ENCODE data around the gene GRID1.

GRID1 gene

DNA sequence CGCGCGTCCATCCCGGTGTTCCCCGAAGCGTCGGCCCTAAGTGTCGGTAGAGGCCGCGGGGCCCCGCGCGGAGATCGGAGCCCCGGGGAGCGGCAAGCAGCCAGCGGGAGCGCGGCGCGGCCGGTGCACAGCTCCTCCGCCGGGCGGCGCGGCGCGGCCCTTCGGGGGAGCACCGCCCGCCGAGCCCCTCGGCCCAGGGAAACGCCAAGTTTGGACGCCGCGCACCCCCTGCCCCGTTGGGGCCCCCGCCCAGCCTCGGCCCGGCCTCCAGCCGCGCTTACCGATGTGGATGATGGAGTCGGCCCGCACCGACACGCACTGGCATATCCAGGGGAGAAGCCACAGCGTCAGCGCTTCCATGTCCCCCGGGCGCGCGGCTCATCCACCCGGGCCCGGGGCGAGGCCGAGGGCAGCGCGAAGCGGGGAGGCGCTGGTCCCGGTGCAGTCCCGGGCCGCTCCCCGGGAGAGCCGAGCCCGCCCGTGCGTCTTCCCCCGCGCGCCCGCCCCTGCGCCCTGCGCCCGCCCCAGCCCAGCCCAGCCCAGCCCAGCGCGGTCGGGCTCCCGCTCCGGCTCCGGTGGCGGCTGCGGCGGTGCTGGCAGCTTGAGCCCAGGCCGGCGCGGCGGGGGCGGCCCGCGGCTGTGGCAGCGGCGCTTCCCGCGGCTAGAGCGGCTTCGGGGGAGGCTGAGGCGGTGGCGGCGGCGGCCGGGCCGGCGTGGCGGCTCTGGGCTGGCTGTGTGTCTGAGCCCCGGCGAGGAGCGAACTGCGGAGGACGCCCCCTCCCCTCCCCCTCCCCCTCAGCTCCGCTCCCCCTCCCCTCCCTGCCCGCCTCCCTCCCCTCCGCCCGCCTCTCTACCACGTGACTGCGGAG, at the start of gene GRID1:
Gene GRID1 (minus strand): TSS at position 763 of the 869 bp plus-strand sequence.
- H3K36me3 ChIP-seq (ENCODE audit: control insufficient read depth in 2 of 2, insufficient read depth in 1 of 2, low read length in 2 of 2): peaks cover 0 to 9% of the 10 kb centered on the region in 2 experiments; a peak in 2 of 3 replicates
- ChIA-PET CTCF (interaction anchor here (0.6 to 0.7 kb wide), 2 partner anchors 232 to 242 kb away, joined by 3 to 4 read pairs; no protein-coding TSS in a partner anchor), POLR2A (interaction anchor here (0.6 to 2.4 kb wide), 4 partner anchors 34 to 218 kb away, joined by 3 to 9 read pairs (median 4); no protein-coding TSS in a partner anchor)
- peak within 1 kb of the TSS; percentile 77; the same call in 1 of the 2 replicates for H3K27ac ChIP-seq (ENCODE audit: extremely low read depth, low read depth, low read length)
- no peaks in the 10 kb centered on the region for H3K9me3 ChIP-seq (ENCODE audit: control insufficient read depth, insufficient read depth, low read depth, low read length)
- H3K4me3 ChIP-seq (ENCODE audit: low read depth, low read length): peak within 1 kb of the TSS; percentile 53
- peaks cover 4% of the 10 kb centered on the region for H3K4me1 ChIP-seq (ENCODE audit: control insufficient read depth, insufficient read depth, low read length)
- TF ChIP-seq ZNF692 (tag by site-specific recombination; IDR thresholded peaks at IDR 0.05) (no peak), ZNF544 (tag by site-specific recombination; IDR thresholded peaks at IDR 0.05) (no peak), ZNF354C (tag by site-specific recombination; IDR thresholded peaks at IDR 0.05; ENCODE audit: borderline replicate concordance, low read depth) (no peak), ZNF654 (tag by site-specific recombination; IDR thresholded peaks at IDR 0.05; ENCODE audit: low read depth) (no peak), ZNF335 (tag by site-specific recombination; conservative IDR thresholded peaks at IDR 0.05) (peak; percentile 12; the same call in 1 of the 2 replicates), ZBTB17 (tag by site-specific recombination; IDR thresholded peaks at IDR 0.05) (no peak), ZNF580 (tag by site-specific recombination; IDR thresholded peaks at IDR 0.05) (no peak), MEIS1 (CRISPR knock-in tag; IDR thresholded peaks at IDR 0.05; ENCODE audit: borderline replicate concordance) (no peak), ZSCAN30 (tag by site-specific recombination; IDR thresholded peaks at IDR 0.05) (0 out of 2 replicates have a peak, but pooled peaks have one; percentile 23), ZNF660 (tag by site-specific recombination; IDR thresholded peaks at IDR 0.05) (peak; percentile 45; the same call in 1 of the 2 replicates), ZNF266 (tag by site-specific recombination; IDR thresholded peaks at IDR 0.05; ENCODE audit: low read depth) (no peak), ZNF248 (tag by site-specific recombination; IDR thresholded peaks at IDR 0.05) (no peak), ZSCAN16 (tag by site-specific recombination; IDR thresholded peaks at IDR 0.05) (no peak), ZNF76 (tag by site-specific recombination; IDR thresholded peaks at IDR 0.05; ENCODE audit: borderline replicate concordance, low read depth) (no peak)
- TF ChIP-seq, protein P1, sequence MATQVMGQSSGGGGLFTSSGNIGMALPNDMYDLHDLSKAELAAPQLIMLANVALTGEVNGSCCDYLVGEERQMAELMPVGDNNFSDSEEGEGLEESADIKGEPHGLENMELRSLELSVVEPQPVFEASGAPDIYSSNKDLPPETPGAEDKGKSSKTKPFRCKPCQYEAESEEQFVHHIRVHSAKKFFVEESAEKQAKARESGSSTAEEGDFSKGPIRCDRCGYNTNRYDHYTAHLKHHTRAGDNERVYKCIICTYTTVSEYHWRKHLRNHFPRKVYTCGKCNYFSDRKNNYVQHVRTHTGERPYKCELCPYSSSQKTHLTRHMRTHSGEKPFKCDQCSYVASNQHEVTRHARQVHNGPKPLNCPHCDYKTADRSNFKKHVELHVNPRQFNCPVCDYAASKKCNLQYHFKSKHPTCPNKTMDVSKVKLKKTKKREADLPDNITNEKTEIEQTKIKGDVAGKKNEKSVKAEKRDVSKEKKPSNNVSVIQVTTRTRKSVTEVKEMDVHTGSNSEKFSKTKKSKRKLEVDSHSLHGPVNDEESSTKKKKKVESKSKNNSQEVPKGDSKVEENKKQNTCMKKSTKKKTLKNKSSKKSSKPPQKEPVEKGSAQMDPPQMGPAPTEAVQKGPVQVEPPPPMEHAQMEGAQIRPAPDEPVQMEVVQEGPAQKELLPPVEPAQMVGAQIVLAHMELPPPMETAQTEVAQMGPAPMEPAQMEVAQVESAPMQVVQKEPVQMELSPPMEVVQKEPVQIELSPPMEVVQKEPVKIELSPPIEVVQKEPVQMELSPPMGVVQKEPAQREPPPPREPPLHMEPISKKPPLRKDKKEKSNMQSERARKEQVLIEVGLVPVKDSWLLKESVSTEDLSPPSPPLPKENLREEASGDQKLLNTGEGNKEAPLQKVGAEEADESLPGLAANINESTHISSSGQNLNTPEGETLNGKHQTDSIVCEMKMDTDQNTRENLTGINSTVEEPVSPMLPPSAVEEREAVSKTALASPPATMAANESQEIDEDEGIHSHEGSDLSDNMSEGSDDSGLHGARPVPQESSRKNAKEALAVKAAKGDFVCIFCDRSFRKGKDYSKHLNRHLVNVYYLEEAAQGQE (tag by site-specific recombination; IDR thresholded peaks at IDR 0.05): no peak
- TF ChIP-seq, protein P2, sequence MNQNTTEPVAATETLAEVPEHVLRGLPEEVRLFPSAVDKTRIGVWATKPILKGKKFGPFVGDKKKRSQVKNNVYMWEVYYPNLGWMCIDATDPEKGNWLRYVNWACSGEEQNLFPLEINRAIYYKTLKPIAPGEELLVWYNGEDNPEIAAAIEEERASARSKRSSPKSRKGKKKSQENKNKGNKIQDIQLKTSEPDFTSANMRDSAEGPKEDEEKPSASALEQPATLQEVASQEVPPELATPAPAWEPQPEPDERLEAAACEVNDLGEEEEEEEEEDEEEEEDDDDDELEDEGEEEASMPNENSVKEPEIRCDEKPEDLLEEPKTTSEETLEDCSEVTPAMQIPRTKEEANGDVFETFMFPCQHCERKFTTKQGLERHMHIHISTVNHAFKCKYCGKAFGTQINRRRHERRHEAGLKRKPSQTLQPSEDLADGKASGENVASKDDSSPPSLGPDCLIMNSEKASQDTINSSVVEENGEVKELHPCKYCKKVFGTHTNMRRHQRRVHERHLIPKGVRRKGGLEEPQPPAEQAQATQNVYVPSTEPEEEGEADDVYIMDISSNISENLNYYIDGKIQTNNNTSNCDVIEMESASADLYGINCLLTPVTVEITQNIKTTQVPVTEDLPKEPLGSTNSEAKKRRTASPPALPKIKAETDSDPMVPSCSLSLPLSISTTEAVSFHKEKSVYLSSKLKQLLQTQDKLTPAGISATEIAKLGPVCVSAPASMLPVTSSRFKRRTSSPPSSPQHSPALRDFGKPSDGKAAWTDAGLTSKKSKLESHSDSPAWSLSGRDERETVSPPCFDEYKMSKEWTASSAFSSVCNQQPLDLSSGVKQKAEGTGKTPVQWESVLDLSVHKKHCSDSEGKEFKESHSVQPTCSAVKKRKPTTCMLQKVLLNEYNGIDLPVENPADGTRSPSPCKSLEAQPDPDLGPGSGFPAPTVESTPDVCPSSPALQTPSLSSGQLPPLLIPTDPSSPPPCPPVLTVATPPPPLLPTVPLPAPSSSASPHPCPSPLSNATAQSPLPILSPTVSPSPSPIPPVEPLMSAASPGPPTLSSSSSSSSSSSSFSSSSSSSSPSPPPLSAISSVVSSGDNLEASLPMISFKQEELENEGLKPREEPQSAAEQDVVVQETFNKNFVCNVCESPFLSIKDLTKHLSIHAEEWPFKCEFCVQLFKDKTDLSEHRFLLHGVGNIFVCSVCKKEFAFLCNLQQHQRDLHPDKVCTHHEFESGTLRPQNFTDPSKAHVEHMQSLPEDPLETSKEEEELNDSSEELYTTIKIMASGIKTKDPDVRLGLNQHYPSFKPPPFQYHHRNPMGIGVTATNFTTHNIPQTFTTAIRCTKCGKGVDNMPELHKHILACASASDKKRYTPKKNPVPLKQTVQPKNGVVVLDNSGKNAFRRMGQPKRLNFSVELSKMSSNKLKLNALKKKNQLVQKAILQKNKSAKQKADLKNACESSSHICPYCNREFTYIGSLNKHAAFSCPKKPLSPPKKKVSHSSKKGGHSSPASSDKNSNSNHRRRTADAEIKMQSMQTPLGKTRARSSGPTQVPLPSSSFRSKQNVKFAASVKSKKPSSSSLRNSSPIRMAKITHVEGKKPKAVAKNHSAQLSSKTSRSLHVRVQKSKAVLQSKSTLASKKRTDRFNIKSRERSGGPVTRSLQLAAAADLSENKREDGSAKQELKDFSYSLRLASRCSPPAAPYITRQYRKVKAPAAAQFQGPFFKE (tag by site-specific recombination; IDR thresholded peaks at IDR 0.05; ENCODE audit: borderline replicate concordance): no peak
- TF ChIP-seq, protein P3, sequence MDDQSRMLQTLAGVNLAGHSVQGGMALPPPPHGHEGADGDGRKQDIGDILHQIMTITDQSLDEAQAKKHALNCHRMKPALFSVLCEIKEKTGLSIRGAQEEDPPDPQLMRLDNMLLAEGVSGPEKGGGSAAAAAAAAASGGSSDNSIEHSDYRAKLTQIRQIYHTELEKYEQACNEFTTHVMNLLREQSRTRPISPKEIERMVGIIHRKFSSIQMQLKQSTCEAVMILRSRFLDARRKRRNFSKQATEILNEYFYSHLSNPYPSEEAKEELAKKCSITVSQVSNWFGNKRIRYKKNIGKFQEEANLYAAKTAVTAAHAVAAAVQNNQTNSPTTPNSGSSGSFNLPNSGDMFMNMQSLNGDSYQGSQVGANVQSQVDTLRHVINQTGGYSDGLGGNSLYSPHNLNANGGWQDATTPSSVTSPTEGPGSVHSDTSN (CRISPR knock-in tag; IDR thresholded peaks at IDR 0.05): 0 out of 2 replicates have a peak, but pooled peaks have one; percentile 26
- TF ChIP-seq, protein P4, sequence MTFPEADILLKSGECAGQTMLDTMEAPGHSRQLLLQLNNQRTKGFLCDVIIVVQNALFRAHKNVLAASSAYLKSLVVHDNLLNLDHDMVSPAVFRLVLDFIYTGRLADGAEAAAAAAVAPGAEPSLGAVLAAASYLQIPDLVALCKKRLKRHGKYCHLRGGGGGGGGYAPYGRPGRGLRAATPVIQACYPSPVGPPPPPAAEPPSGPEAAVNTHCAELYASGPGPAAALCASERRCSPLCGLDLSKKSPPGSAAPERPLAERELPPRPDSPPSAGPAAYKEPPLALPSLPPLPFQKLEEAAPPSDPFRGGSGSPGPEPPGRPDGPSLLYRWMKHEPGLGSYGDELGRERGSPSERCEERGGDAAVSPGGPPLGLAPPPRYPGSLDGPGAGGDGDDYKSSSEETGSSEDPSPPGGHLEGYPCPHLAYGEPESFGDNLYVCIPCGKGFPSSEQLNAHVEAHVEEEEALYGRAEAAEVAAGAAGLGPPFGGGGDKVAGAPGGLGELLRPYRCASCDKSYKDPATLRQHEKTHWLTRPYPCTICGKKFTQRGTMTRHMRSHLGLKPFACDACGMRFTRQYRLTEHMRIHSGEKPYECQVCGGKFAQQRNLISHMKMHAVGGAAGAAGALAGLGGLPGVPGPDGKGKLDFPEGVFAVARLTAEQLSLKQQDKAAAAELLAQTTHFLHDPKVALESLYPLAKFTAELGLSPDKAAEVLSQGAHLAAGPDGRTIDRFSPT (tag by site-specific recombination; IDR thresholded peaks at IDR 0.05): peak; percentile 3; the same call in 1 of the 2 replicates
